Effector CD4-positive, alpha-beta T cell (primary cell): ENCODE measurements around the gene MYO3B.

Experiments used
- DNase-seq: peaks from one replicate; pipeline ENCODE4 v3.0.0-alpha.2; 2020

MYO3B gene

GRCh38 chr2:170161516-170162270 is 16.3 kb upstream of the MYO3B start:
- DNase-seq: no peak

GRCh38 chr2:170162271-170162632 is 15.7 kb upstream of the MYO3B start:
- DNase-seq: no peak

GRCh38 chr2:170163411-170164065 is 14.4 kb upstream of the MYO3B start:
- no peak for DNase-seq

GRCh38 chr2:170165129-170165528 is 12.8 kb upstream of the MYO3B start:
- no peak for DNase-seq

- no peak for DNase-seq
These were observed 11.2 kb upstream of the MYO3B start for GRCh38 chr2:170166735-170167134.

- no peak for DNase-seq
These were observed 7.5 kb upstream of the MYO3B start for GRCh38 chr2:170170281-170171040.

- no peak for DNase-seq
These were observed 1.7 kb upstream of the MYO3B start for GRCh38 chr2:170176212-170176611.

GRCh38 chr2:170180031-170180566 is 2.2 kb downstream of the MYO3B start:
- no peak for DNase-seq

- no peak for DNase-seq
These were observed 3.7 kb downstream of the MYO3B start for GRCh38 chr2:170181602-170182001.

- DNase-seq: no peak
These were observed 7.4 kb downstream of the MYO3B start for GRCh38 chr2:170185319-170185718.

- no peak for DNase-seq
These were observed 11.8 kb downstream of the MYO3B start for GRCh38 chr2:170189757-170190156.

- DNase-seq: no peak
These were observed 12.2 kb downstream of the MYO3B start for GRCh38 chr2:170190172-170190571.

- DNase-seq: no peak
These were observed 13.4 kb downstream of the MYO3B start for GRCh38 chr2:170191166-170191866.

- DNase-seq: no peak
These were observed 19.0 kb downstream of the MYO3B start for GRCh38 chr2:170196963-170197362.

GRCh38 chr2:170201275-170201674 is 23.3 kb downstream of the MYO3B start:
- no peak for DNase-seq

- DNase-seq: no peak
These were observed 23.9 kb downstream of the MYO3B start for GRCh38 chr2:170201734-170202393.

- no peak for DNase-seq
These were observed 24.5 kb downstream of the MYO3B start for GRCh38 chr2:170202437-170202836.

- DNase-seq: no peak
These were observed 26.5 kb downstream of the MYO3B start for GRCh38 chr2:170204298-170204951.

- no peak for DNase-seq
These were observed 28.3 kb downstream of the MYO3B start for GRCh38 chr2:170206246-170206645.

- no peak for DNase-seq
These were observed 29.0 kb downstream of the MYO3B start for GRCh38 chr2:170206805-170207407.

- no peak for DNase-seq
These were observed 30.0 kb downstream of the MYO3B start for GRCh38 chr2:170207901-170208300.
